ENCODE results near the gene C13orf42. TPM values are rescaled to one million over a fixed set of nuclear protein-coding genes. Genes with fewer than 3 reads are reported as not detected.
"Not testable (repeated sequence)": the region's sequence is repeated elsewhere in the genome, so short reads cannot be mapped to it uniquely, and the experiment has no call there.

C13orf42 gene
- total RNA-seq, 4 donors from 2014 or later: not detected

DNA sequence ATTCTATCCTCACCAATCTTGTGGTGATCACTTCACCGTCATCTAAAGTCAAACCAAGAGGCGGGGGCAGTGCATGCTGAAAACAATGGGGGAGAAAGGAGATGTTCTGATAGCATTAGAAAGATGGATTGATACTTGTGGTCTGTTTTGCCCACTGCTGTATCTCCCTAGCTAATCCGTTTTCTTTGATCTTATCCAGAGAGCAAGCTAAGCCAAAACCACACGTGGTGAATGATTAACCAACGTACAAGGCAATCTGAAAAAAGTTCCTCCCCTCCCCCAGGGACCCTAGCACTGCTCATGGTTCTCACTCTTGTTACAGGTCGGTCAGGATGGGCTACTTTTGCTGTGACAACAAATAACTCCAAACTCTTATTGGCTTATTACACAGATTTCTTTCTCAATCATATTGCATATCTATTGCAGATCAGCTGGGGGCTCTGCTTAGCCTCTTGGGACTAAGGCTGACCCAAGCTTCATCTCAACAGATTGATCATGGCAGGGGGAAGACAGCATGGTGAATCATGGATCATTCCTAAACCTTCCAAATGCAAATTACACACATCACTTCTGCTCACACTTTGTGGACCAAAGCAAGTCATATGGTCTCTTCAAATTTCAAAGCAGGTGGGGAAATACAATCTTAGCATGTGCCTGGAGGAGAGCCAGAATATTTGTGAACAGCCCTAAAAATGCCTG is 11.9 kb upstream of the C13orf42 start:
- no peak for DNase-seq
- no peaks in the 10 kb centered on the region for H3K4me1 ChIP-seq
- no peak overlapping the region for H3K4me3 ChIP-seq
- no peaks in the 10 kb centered on the region for H3K9me3 ChIP-seq
- H3K27me3 ChIP-seq: no peaks in the 10 kb centered on the region
- no peaks in the 10 kb centered on the region for H3K36me3 ChIP-seq
- intact Hi-C loops (cut with DNase I; ENCODE audit: low total_unique reads): no loop called here
- no peak for TF ChIP-seq POLR2A (IDR thresholded peaks at IDR 0.05)
- TF ChIP-seq CTCF (IDR thresholded peaks at IDR 0.05): no peak
- no peak overlapping the region for H3K27ac ChIP-seq

DNA sequence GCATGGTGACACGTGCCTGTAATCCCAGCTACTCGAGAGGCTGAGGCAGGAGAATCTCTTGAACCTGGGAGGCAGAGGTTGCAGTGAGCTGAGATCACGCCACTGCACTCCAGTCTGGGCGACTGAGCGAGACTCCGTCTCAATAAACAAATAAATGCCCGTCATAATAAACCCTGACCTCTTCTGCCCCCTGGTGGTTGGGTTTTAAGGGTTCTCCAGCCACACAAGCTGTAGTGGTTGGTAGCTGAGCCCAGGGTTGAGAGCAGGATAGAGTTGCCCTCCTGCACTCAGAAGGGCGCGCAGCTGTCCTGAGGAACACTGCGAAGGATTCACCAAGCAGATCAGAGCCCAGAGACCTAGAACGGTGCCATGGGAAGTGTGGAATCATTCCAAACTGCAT is 9.8 kb upstream of the C13orf42 start:
- intact Hi-C loops (cut with DNase I; ENCODE audit: low total_unique reads); H3K27ac ChIP-seq; H3K36me3 ChIP-seq; H3K27me3 ChIP-seq; H3K4me3 ChIP-seq; H3K4me1 ChIP-seq; DNase-seq; H3K9me3 ChIP-seq: not testable (repeated sequence)

- intact Hi-C loops (cut with DNase I; ENCODE audit: low total_unique reads): no loop called here
- TF ChIP-seq CTCF (IDR thresholded peaks at IDR 0.05) (no peak), POLR2A (IDR thresholded peaks at IDR 0.05) (no peak)
- no peak overlapping the region for H3K27ac ChIP-seq
- no peak overlapping the region for H3K4me3 ChIP-seq
- H3K36me3 ChIP-seq: no peaks in the 10 kb centered on the region
- no peaks in the 10 kb centered on the region for H3K4me1 ChIP-seq
- no peaks in the 10 kb centered on the region for H3K27me3 ChIP-seq
- H3K9me3 ChIP-seq: no peaks in the 10 kb centered on the region
- no peak for DNase-seq
Measured at GRCh38 chr13:51118809-51119431, 7.8 kb upstream of the C13orf42 start.

DNA sequence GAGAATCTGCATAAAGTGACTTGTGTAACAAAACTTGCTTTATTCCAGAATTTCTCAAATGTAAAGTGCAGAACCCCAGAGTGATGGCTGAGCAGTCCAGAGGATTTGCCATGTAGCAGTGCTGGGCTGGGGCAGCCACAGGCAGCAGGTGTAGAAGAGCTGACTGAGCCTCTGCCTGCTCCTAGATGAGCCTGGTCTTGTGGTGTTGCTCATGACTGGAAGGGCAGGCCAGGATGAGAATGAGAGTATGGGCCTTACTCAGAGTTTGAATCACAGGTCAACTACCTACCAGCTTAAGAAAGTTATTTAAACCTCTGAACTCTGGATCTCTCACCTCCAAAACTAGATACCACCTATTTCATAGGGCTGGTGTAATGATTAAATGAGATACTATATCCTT is 2.9 kb upstream of the C13orf42 start:
- Histone ChIP-seq H3K4me1 (no peaks in the 10 kb centered on the region), H3K4me3 (no peak overlapping the region), H3K36me3 (no peaks in the 10 kb centered on the region), H3K9me3 (no peaks in the 10 kb centered on the region), H3K27ac (no peak overlapping the region), H3K27me3 (no peaks in the 10 kb centered on the region)
- no peak for DNase-seq
- TF ChIP-seq POLR2A (IDR thresholded peaks at IDR 0.05) (no peak), CTCF (IDR thresholded peaks at IDR 0.05) (no peak)
- intact Hi-C loops (cut with DNase I; ENCODE audit: low total_unique reads): no loop called here

- Histone ChIP-seq H3K36me3 (no peaks in the 10 kb centered on the region), H3K9me3 (no peaks in the 10 kb centered on the region), H3K27me3 (no peaks in the 10 kb centered on the region), H3K4me1 (no peaks in the 10 kb centered on the region), H3K27ac (no peak overlapping the region), H3K4me3 (no peak overlapping the region)
- DNase-seq: no peak
- intact Hi-C loops (cut with DNase I; ENCODE audit: low total_unique reads): no loop called here
- TF ChIP-seq POLR2A (IDR thresholded peaks at IDR 0.05): no peak
Measured at GRCh38 chr13:51113186-51113881, 2.3 kb upstream of the C13orf42 start.

DNA sequence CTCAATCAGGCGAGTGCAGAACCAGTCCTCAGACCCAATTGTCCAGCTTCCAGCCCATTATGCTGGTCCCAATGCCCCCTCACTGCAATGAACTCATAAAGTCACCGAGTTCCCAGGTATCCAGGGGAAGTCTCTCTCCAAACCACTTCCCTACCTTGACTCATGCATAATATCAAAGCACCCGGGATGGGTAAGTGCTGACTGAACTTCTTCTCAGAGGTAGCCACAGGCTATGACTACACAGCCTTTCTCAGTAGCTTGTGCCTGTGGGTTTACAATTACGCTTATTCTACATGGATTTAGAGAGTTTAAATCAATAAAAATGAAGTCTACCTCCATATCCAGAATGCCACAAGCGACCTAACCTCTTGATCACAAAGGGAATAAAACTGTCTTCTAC is 1.7 kb upstream of the C13orf42 start:
- H3K4me1 ChIP-seq: no peaks in the 10 kb centered on the region
- intact Hi-C loops (cut with DNase I; ENCODE audit: low total_unique reads): no loop called here
- no peaks in the 10 kb centered on the region for H3K36me3 ChIP-seq
- no peaks in the 10 kb centered on the region for H3K27me3 ChIP-seq
- no peak overlapping the region for H3K4me3 ChIP-seq
- no peak overlapping the region for H3K27ac ChIP-seq
- no peaks in the 10 kb centered on the region for H3K9me3 ChIP-seq
- TF ChIP-seq CTCF (IDR thresholded peaks at IDR 0.05) (no peak), POLR2A (IDR thresholded peaks at IDR 0.05) (no peak)
- DNase-seq: no peak
